Motor neuron (in vitro differentiated cells): ENCODE results near the gene POLR3GL. TPM values are rescaled to one million over a fixed set of nuclear protein-coding genes. Genes with fewer than 3 reads are reported as not detected.
"Not testable (repeated sequence)": the region's sequence is repeated elsewhere in the genome, so short reads cannot be mapped to it uniquely, and the experiment has no call there.

Experiments used
- ATAC-seq, 8 experiments: fragments of 200-7000 bp; cut with Tn5 transposase; replicated peaks in 6 of 8; 2 replicates each; pipeline ENCODE4 v1.8.0; 2021; ENCODE audit warnings: mild to moderate bottlenecking in 8 of 8, moderate library complexity in 8 of 8
- H3K27ac ChIP-seq, 2 donors: fragments of 250-450 bp; sonication (Bioruptor Pico); 2 replicates each; pipeline ENCODE4 v1.9.0; 2021; ENCODE audit warnings: antibody characterized with exemption in 2 of 2, mild to moderate bottlenecking in 2 of 2, moderate library complexity in 1 of 2
- H3K4me1 ChIP-seq, 2 donors: fragments of 250-450 bp; sonication (Bioruptor Pico); replicated peaks in 1 of 2; 2 replicates each; pipeline ENCODE4 v1.6.1; 2021; ENCODE audit warnings: antibody characterized with exemption in 2 of 2, mild to moderate bottlenecking in 2 of 2, moderate library complexity in 1 of 2
- H3K4me3 ChIP-seq, 5 donors: fragments of 250-450 bp; sonication (Bioruptor Pico); 2 replicates each; pipeline ENCODE4 v1.9.0; 2021; ENCODE audit warnings: antibody characterized with exemption in 5 of 5, mild to moderate bottlenecking in 5 of 5, moderate library complexity in 4 of 5
- WGBS, 10 experiments: fragments of 450-650 bp; shearing (Covaris generic); methylation state at CpG; one replicate each; pipeline ENCODE4 v1.0.0; 2022; 5-methylcytosine and 5-hydroxymethylcytosine counted together
- in situ Hi-C, 9 experiments: fragments of 400-800 bp; cut with MboI; loops; one replicate each; pipeline ENCODE4 v1.15.0; 2021; ENCODE audit warnings: low sequenced_read_pairs in 9 of 9, low pct_unique_long_range_greater_than_20kb in 2 of 9; ENCODE audit not compliant: unreplicated experiment in 9 of 9
- total RNA-seq, 8 experiments: library from RNA; unstranded; fragments of 300-600 nt; gene quantifications; 2 replicates each; pipeline versions ENCODE4 v1.2.3 to v1.2.4, GENCODE V29; 2022

The POLR3GL gene, protein sequence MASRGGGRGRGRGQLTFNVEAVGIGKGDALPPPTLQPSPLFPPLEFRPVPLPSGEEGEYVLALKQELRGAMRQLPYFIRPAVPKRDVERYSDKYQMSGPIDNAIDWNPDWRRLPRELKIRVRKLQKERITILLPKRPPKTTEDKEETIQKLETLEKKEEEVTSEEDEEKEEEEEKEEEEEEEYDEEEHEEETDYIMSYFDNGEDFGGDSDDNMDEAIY
- total RNA-seq = 10 to 100 TPM; 12.5 to 55.4 (median 38.4) TPM

DNA sequence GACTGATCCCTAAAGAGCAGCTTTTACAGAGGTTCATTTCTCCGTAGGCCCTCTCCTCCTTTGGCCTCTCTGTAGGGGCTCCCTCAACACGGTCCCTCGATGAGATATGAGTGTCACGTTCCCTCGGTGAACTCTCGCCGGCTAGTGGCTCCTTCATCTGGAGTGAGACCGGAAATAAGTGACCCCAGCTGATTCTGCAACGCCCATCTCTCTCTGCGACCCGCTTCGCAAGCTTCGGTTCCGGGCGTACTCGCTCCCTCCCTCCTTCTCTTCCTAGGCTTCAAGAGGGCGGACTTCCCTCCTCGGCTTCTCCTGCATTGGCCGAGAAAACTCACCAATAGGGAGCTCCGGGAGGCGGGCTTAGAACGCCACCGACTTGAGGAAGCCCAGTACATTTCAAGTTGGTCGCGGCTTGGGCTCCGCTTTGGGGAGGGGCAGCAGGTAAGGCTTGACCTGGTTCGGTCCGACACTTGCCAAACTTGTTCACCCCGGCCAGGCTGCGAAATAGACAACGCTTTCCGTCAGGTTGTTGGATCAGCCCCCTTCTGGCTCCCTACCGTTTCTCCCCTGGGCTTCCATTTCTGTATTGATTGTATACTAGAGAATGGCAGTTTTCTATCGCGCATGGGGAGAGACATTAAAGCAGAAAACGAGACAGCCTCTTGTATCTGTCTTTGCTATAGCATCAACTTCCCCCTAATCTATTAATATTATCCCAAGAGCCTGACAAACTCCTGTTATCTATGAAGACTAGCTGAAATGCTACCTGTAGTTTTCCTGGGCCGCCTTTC is at the start of gene POLR3GL, which contains the start of gene ANKRD34A:
POLR3GL (plus strand) TSS at position 363 of the 791 bp plus-strand sequence. CDS start 10,176 bp downstream, outside the sequence.
ANKRD34A (minus strand) TSS at position 248 of the 791 bp plus-strand sequence. CDS start 2,816 bp downstream, outside the sequence.
- Histone ChIP-seq H3K4me1 (peaks cover 23 to 30% of the 10 kb centered on the region in 2 donors), H3K27ac (peak within 1 kb of the TSS; percentile 57 to 60), H3K4me3 (peak within 1 kb of the TSS; percentile 55 to 92 (median 73))
- in situ Hi-C loops = no loop called here
- 0 to 4% (median 2%) methylated on average over 1 to 33 of the region's 37 CpGs; no CpG with 5 or more reads in 1 of the 10 experiments for WGBS, 10 experiments
- ATAC-seq = peak; percentile 82 to 89 (median 85)

DNA sequence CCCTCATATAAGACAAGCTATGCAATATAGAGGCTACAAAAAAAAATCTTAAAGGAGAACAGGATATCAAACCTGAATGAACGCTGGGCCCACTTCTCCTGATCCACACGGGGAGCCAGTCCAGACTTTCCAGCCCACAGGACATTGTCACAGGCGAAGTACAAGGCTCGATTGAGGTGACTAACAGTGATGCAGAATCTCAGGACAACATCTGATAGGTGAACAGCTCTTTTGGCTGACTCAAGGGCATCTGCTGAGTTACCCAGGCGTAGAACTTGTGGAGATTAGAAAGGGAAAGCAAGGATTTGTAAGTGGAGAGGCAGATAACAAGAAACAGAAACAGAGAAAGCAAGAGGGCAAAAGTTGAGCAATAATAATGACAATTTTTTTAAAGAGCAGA is 47.7 kb upstream of the POLR3GL start:
- in situ Hi-C loops = loop anchor here in 3 of 9 experiments (10.0 to 25.0 kb wide), 2 partner anchors 58 to 96 kb away; partner anchors contain the start of gene HJV (in 1 of the 3)
- WGBS, 10 experiments = 60 to 92% (median 81%) methylated on average over 1 to 5 of the region's 5 CpGs; no CpG with 5 or more reads in 2 of the 10 experiments
- H3K27ac ChIP-seq = no peak overlapping the region
- H3K4me1 ChIP-seq = peaks cover 15 to 19% of the 10 kb centered on the region in 2 donors
- H3K4me3 ChIP-seq = no peak overlapping the region
- ATAC-seq = no peak

DNA sequence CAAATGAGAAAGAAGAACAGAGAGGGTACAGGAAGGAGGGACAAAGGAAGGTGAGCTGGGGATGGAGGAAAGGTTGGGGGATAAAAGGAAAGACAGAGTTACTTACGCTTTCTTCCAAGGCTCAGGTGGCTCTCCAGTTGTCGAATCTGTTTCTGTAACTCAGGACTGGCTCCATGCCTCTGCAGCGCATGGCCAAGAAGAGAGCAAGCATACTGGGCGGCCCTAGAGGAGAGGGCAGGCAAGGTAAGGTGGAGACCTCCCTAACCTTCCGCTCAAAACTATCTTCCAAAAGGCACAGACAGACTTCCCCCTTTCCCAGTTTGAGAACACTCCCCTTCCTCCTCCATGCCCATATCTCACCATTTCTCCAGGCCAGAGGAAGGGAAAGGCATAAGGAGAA is 46.9 kb upstream of the POLR3GL start:
- Histone ChIP-seq H3K4me1 (peaks cover 15 to 19% of the 10 kb centered on the region in 2 donors), H3K4me3 (peak overlapping the region; percentile 43 to 69 (median 61)), H3K27ac (peak overlapping the region in 1 of 2 donors; percentile 75)
- in situ Hi-C loops = loop anchor here in 3 of 9 experiments (10.0 to 25.0 kb wide), 2 partner anchors 57 to 95 kb away; partner anchors contain the start of gene HJV (in 1 of the 3)
- no peak for ATAC-seq
- 48 to 97% (median 77%) methylated on average over 1 to 5 of the region's 5 CpGs; no CpG with 5 or more reads in 2 of the 10 experiments for whole genome bisulfite sequencing, 10 experiments

DNA sequence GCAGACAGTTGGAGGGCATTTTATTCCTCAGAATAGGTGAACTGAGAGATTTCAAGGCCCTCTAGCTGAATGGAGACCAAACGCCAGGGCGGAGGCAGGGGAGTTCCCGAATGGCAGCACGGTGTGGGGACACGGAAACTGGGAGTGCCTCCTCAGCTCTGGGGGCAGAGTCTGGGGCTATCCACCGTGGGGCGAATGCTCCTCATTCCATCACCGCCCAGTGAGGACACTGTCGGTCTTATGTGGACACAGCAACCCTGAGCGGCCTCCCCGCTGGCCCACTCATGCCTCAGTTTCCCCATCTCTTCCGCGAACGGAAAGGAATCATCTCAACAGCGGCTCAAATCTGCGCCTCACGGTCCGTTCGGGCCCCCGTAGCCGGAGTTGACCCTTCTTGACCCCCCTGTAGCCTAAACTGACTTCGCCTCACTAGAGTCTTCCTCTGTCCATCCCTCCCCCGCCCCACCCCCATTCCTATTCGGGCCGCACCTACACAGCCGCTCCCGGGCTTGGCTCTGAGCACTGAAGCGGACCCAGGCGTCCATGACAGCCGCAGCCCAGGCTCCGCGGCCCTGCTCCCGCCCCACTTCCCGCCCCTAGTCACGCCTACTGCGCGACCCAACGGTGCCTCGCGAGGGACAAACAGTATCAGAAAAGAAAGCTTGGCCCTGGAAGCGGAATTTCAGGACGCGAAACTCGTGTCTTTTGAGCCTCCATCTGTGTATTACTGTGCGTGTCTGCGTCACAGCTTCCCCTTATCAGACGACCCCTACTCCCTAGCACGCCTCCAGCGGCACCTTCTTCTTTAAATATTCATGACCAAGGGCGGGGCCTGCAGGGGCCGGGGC is 46.1 kb upstream of the POLR3GL start, which contains the start of gene PEX11B:
PEX11B (minus strand) TSS at position 574 of the 848 bp plus-strand sequence; CDS start at position 545, 29 bp downstream.
- peak within 1 kb of the TSS; percentile 62 to 75 for H3K27ac ChIP-seq
- ATAC-seq = peak; percentile 87 to 94 (median 90)
- in situ Hi-C loops = loop anchor here in 3 of 9 experiments (10.0 to 25.0 kb wide), 2 partner anchors 56 to 94 kb away; partner anchors contain the start of gene HJV (in 1 of the 3)
- H3K4me3 ChIP-seq = peak within 1 kb of the TSS; percentile 43 to 69 (median 61)
- H3K4me1 ChIP-seq = peaks cover 15 to 19% of the 10 kb centered on the region in 2 donors
- WGBS, 10 experiments = 0 to 20% (median 2%) methylated on average over 1 to 13 of the region's 51 CpGs; no CpG with 5 or more reads in 2 of the 10 experiments

DNA sequence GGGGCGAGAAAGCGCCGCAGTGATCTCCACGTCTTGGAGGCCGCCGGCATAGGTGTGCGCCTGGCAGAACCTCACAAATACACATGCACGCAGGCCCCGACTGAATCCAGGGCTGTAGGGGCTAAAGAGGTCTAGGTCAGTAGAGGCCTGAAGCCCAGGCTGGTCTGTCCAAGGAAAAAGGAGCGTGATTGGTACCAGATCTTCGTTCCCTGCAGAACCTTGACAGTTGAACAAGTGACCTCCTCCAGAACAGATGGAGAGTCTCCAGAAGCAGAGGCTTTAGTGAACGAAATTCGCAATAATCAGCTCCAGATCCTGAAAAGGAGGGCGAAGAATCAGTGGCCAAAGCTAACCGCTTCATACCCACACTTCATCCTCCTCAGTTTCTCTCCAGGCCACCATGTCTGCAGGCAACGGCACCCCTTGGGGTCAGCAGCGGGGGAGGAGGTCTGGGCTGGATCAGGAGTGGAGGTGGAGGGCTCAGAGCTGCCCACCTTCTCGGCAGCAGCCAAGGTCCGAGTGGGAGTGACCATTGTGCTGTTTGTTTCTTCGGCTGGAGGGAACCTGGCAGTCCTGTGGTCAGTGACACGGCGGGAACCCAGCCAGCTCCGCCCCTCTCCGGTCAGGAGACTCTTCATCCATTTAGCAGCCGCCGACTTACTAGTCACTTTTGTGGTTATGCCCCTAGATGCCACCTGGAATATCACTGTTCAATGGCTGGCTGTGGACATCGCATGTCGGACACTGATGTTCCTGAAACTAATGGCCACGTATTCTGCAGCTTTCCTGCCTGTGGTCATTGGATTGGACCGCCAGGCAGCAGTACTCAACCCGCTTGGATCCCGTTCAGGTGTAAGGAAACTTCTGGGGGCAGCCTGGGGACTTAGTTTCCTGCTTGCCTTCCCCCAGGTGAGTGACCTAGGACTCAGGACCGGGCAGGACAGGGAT is 45.2 kb upstream of the POLR3GL start:
- peak overlapping the region; percentile 43 to 69 (median 61) for H3K4me3 ChIP-seq
- H3K4me1 ChIP-seq = peaks cover 15 to 19% of the 10 kb centered on the region in 2 donors
- in situ Hi-C loops = loop anchor here in 3 of 9 experiments (10.0 to 25.0 kb wide), 2 partner anchors 56 to 93 kb away; partner anchors contain the start of gene HJV (in 1 of the 3)
- 0 to 10% (median 3%) methylated on average over 1 to 24 of the region's 33 CpGs; no CpG with 5 or more reads in 2 of the 10 experiments for WGBS, 10 experiments
- peak overlapping the region; percentile 62 to 75 for H3K27ac ChIP-seq
- ATAC-seq = peak; percentile 16 to 89 (median 49)

DNA sequence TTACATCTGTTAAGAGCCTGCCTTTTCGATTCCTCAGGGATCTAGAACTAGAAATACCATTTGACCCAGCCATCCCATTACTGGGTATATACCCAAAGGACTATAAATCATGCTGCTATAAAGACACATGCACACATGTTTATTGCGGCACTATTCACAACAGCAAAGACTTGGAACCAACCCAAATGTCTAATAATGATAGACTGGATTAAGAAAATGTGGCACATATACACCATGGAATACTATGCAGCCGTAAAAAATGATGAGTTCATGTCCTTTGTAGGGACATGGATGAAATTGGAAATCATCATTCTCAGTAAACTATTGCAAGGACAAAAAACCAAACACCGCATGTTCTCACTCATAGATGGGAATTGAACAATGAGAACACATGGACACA is 44.2 kb upstream of the POLR3GL start:
- WGBS, 10 experiments = 71 to 86% (median 84%) methylated on average over 1 to 2 of the region's 4 CpGs; no CpG with 5 or more reads in 7 of the 10 experiments
- ATAC-seq, H3K27ac ChIP-seq: not testable (repeated sequence)
- in situ Hi-C loops = loop anchor here in 1 of 9 experiments (25.0 kb wide), 1 partner anchor 92 kb away; the partner anchor contains the start of gene HJV
- Histone ChIP-seq H3K4me3 (peak overlapping the region in 2 of 5 donors; percentile 43 to 61), H3K4me1 (peaks cover 15 to 19% of the 10 kb centered on the region in 2 donors)

DNA sequence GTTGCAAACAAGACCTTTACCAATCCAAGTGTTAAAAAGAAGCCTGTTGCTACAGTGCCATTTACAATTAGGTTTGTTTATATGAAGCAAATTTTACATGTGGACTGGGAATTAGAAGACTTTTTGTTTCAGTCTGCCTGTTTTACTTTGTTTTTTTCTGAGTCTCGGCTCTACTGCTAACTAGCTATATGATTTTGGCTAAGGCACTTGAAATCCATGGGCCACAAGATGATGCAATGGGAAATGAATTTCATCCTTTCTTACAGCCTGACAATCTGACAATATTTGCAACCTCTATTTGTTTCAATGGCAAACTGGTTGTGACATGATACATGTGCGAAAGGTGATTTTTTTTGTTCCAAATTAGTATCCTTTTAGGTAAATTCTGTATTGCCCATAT is 42.2 kb upstream of the POLR3GL start:
- 86 to 100% (median 94%) methylated on average over 1 to 2 of the region's 2 CpGs; no CpG with 5 or more reads in 3 of the 10 experiments for WGBS, 10 experiments

DNA sequence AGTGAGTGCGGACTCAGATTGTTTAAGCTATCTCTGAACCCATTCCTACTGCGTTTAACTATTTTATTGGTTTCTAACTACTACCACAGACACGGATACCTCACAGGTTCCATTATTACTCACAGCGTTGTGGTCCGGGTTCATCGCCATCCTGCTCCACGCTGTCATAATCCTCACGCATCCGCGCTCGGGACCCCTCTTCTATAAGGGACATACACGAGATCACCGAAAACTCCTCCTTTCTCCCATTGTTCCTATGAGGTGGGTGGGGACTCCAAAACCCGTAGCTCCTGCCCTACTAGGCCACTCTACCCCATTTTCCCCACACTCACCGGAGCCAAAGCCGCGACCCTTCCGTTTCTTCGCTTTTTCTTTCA is 37.8 kb upstream of the POLR3GL start:
- ATAC-seq = peak in 3 of 8 experiments; percentile 3 to 8 (median 5)
- peaks cover 10 to 13% of the 10 kb centered on the region in 2 donors for H3K4me1 ChIP-seq
- peak overlapping the region; percentile 60 to 83 (median 63) for H3K4me3 ChIP-seq
- in situ Hi-C loops = no loop called here
- H3K27ac ChIP-seq = peak overlapping the region; percentile 88 to 95
- WGBS, 10 experiments = 0 to 15% (median 5%) methylated on average over 1 to 19 of the region's 19 CpGs; no CpG with 5 or more reads in 1 of the 10 experiments

More for the DNA sequence above, 42.2 kb upstream of the POLR3GL start:
- ATAC-seq = no peak
- H3K4me1 ChIP-seq = peaks cover 20 to 25% of the 10 kb centered on the region in 2 donors
- H3K27ac ChIP-seq = no peak overlapping the region
- in situ Hi-C loops = loop anchor here in 1 of 9 experiments (25.0 kb wide), 1 partner anchor 90 kb away; the partner anchor contains the start of gene HJV
- no peak overlapping the region for H3K4me3 ChIP-seq

DNA sequence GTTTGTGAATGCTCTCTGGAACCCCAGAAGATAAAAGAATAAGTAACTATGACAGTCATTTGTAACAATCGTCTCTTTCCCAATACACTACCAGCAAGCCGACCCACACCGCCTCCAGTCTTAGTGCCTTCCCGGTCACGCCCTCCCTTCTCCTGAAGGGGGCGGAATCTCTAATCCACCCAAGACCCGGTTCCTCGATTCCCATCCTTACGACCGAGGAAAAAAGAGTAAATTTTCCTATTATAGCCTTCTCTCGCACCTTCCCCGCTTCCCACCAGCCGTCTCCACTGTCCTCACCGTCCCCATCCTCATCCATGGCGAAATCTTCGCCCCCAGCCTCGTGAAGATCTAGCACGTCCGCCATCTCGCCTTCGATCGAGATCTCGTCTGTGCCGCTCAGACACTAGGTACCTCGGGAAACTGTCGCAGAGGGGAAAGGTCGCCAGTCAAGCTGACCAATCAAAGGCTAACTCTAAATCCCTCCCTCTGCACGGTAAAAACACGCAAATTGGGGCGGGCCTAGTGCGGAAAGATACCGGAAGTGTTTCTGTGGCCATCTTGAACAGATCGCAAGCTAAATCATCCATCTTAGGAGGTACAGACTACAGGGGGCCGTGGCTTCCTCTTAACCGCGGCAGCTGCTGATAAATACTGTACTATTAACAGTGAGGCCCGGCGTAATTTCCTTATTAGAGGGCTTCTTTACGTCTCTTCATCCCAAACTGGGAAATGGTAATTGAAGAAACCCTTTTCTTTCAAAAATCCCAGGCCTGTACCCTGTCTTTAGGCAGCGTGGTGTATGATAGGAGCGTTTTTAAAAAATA is 37.2 kb upstream of the POLR3GL start, which contains the start of gene RBM8A:
RBM8A (minus strand) TSS at position 422 of the 824 bp plus-strand sequence; CDS start at position 364, 58 bp downstream.
- in situ Hi-C loops = no loop called here
- peak; percentile 97 to 99 (median 98) for ATAC-seq
- peak within 1 kb of the TSS; percentile 88 to 95 for H3K27ac ChIP-seq
- H3K4me3 ChIP-seq = peak within 1 kb of the TSS; percentile 60 to 83 (median 63)
- WGBS, 10 experiments = 0 to 4% (median 1%) methylated on average over 5 to 41 of the region's 41 CpGs
- H3K4me1 ChIP-seq = peaks cover 10 to 13% of the 10 kb centered on the region in 2 donors
